Measurements from ENCODE around the gene SETBP1.

DNA sequence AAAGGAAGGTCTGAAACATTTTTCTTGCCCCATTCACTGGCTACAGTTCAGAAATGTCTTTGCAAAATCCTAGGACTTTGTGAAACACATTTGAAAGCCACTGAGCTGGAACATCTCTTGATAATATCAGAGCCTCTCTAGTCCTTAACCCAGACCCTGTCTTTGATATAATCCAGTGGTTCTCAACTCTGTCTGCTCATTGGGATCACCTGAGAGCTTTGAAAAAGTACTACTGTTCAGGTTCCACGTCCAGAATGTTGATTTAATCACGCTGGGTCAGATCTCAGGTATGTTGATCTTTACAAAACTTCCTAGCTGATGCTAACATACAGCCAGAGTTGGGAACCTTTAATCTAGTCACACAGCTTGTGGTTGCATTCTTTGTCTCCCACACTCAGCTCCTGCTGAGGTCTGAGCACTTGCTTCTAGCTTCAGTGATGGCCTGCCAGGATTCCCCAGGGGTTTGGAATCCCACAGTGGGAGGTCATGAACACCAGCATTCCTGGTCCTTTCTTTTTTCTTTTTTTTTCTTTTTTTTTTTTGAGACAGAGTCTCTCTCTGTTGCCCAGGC, 262.7 kb downstream of the SETBP1 start:
- TF ChIP-seq POLR2A (IDR thresholded peaks at IDR 0.05) = no peak
- TF ChIP-seq, protein P1, sequence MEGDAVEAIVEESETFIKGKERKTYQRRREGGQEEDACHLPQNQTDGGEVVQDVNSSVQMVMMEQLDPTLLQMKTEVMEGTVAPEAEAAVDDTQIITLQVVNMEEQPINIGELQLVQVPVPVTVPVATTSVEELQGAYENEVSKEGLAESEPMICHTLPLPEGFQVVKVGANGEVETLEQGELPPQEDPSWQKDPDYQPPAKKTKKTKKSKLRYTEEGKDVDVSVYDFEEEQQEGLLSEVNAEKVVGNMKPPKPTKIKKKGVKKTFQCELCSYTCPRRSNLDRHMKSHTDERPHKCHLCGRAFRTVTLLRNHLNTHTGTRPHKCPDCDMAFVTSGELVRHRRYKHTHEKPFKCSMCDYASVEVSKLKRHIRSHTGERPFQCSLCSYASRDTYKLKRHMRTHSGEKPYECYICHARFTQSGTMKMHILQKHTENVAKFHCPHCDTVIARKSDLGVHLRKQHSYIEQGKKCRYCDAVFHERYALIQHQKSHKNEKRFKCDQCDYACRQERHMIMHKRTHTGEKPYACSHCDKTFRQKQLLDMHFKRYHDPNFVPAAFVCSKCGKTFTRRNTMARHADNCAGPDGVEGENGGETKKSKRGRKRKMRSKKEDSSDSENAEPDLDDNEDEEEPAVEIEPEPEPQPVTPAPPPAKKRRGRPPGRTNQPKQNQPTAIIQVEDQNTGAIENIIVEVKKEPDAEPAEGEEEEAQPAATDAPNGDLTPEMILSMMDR (IDR thresholded peaks at IDR 0.05) = no peak
